ENCODE results near the gene FHIT.

FHIT gene

DNA sequence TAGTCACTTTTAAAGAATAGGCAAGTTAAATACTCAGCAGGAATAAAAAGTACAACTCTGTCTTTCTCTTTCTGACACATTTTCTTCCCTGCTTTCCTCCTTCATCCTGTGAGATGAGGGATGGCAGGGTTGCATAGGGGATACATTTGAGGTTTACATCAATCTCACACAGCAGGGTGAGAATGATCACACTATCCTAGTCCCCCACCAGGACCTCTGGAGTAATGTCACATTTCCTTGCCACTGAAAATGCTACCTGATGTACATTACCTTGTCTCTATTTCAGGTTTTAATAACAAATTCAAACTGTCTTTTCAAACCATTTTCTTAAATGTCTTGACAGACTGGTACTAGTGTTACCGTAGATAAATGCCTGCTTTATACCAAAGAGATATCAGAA, 816.9 kb downstream of the FHIT start:
- DNase-seq, result no peak

DNA sequence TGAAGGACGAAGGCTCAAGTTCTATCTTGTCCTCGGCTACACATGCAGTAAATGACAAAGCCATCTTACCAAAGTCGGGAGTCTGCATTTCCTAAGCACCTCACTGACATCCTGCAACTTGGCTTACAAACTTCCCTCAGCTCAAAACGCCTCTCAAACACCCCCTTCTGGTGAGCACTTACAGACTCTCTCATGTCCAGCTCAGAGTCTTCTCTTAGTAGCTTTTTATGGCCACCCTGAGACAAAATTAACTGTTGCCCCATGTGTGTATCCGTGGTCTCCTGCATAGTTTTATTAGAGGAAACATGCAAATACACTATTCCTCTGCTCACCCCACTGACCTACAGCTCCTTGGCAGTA, 819.7 kb downstream of the FHIT start:
- DNase-seq, result no peak

DNA sequence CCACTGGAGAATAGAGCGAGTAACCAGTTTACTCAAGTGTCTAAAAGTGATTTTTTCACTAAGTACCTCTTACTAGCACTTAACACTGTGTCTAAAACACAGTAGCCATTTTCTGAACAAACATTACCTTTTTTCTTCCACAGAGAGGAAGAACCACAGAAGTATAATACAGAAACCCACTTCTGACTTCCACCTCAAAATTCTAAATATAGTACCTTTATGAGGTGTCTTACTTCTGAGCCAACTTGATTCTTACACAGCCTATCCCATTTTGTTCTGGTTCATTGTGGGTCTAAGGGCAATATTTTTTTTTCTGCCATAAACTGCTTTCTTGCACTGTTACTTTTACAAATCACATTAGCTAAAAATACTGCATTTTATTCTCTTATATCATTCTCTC, 821.0 kb downstream of the FHIT start:
- DNase-seq, result no peak

DNA sequence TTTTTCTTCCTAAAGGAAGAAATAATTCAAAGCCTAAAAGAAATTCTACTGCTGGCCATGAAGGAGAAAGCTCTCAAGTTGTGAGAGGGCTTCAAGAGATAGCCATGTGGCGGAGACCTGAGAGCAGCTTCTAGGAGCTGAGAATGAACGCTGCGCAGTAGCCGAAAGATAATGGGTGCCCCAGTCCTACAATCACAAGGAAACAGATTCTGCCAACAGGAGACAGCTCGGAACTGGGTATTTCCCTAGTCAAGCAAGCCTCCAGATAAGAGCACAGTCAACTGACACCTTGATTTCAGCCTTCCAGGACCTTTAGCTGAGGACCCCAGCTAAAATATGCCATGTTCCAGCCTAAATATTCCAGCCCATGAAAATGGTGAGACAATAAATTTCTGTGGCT, 824.1 kb downstream of the FHIT start:
- no peak for DNase-seq

DNA sequence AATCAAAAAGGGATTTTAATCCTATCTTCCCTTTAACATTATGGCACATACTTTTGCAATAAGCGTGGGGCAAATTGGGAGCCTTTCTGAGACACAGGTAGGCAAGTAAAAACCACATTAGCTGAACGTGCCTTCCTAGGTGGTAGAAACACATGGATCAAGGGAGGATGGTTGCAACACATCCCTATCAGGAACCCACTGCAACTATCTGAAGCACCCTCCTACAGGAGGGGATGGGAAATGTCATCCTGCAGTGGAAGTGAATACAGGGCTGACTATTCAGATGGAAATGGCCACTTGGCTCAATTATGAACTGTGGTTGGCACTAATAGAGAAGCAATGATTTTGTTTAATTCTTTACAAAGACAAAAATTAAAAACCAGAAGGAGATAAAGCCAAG, 826.3 kb downstream of the FHIT start:
- DNase-seq, result no peak

DNA sequence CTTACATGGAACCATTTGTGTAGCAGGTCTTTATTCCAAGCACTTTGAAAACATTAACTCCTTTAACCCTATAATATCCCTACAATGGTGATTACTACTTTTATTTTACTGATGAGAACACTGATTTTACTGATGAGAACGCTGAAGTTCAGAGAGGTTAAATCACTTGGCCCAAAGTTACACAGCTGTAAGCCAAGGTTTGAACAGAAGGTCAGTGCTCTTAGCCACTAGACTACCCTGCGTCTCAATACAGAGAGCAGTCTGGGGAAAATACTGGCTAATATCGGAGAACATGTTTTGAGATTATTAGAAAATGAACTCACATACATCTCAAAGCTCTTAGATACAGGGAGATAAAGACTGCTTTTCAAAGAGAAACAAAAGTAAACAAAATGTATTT, 827.2 kb downstream of the FHIT start:
- DNase-seq, result no peak

DNA sequence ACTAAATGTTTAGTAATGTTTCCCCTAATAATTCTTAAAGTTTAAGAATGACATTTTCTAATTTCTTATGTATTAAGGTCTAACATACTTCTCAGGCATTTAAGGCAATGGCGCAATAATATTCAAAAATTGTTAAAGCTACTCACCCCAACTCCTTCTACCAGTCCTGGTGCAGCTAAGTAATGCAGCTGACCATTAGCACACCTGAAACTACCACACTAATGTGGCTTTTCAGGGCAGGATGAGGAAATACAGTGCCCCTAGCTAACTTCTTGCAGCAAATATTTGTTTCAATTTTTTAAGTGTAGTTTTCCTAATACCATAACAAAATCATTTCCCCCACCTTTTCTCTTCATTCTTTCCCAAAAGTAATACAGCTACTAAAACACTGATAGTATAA, 827.7 kb downstream of the FHIT start:
- no peak for DNase-seq

DNA sequence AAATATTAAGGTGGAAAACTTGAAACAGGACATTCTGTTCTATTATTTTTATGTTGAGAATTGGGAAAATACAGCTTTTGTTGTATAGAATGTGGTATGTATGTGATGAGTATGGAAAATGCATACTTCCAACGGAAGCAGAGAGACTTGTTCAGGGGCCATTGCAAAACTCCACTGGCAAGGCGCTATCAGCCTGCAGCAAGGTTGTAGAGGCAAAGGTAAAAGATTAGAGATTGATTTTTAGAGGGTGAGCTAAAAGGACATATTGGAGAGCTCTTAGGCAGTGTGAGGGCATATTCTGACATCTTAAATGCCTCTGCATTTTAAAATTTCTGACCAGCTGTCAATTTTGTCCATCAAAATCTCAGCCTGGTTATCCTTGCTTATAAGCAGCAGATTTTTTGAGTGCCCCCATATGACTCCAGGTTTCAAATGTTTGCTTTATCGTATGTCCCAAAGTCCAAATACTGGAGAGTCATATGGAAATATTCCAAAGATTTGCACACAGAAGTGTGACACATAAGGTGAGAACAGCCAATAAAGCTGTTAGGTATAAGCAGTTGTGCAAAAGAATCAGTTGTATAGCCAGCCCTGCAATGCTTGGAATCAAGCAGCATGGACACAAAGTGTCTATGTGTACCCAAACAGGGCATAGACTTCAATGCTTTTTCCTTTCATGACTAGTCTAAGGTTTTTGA, 829.4 kb downstream of the FHIT start:
- no peak for DNase-seq

DNA sequence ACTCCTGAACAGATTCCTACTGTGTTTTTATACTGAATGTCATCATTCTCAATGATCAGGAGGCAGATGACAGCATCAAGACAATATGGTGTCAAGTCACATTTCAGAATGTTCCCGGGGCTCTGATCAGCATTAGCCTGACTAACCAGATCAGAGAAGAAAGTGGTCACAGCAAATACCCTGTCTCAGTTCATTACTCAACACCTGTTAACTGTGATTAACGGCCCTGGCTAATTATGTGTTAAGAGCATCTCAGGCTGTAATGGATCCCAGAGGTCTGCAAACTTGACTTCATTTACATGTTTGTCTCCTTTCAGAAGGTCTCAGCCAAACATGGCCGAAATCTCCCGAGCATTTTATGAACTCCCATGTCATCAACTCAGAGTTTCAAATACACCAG, 833.7 kb downstream of the FHIT start:
- DNase-seq, result no peak

DNA sequence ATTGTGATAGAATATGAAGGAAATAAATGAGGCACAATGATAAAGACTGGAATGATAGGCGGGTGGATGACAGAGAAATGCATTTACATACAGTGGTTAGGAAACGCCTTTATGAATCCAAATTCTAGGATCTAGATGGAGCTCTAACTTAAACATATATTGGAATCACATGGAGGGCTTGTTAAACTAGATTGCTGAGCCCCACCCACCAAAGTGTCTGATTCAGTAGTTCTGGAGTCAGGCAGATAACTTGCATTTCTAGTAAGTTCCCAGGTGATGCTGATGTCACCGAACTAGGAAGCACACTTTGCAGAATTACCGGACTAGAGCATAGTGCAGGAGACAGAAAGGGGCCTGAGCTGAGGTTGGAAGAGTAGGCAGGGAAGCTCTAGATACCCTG, 837.2 kb downstream of the FHIT start:
- DNase-seq, result no peak

DNA sequence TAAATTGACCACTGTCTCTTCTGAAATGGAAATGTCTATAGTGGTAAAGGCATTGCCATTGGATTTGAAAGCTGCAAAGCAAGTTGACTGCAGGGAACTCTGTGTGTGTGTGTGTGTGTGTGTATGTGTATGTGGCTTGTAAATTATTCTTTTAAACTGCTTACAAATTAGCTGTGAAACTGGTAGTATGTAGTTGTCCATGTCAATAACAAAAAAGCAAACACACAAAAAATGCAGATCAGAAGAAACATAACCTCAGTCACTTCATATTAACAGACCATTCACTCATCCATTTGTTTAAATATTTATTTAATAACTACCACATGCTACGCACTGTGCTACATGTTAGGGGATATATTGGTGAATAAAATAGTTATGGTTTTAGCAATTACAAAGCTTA, 837.7 kb downstream of the FHIT start:
- DNase-seq, result no peak

DNA sequence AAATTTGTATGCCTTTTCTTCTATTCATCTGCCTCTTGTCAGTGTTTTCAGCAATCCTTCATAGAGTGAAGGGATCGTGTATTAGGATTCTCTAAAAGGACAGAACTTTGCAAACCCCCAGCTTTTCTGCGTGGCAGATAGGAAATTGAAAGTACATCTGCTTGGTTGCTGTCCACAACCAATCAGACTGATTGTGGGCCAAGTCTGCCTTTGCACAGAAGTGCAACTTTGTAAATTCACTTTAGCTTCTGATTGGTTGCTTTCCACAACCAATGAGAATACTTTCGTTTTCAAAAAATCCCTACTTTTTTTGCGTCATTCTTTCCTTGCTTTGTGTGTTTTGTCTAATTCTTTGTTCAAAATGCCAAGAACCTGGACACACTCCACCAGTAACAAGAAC, 847.4 kb downstream of the FHIT start:
- DNase-seq, result no peak

DNA sequence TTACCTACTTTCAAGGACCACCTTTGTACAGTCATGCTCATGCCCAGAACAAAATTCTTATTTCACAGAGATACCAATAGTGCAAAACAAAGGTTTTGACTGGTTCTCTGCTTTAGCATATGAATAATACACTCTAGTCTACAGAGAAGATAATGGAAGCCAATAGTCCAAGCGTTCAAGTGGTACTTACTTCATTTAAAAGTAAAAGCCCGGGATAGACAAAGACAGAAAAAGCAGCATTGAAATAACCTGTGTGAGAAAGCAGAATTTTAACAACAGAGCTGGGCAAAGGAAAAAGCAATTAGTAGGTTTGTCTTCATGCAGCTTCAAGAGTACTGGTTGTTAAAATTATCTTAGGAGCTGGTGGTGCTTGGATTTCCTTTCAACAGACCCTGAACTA, 848.3 kb downstream of the FHIT start:
- no peak for DNase-seq

DNA sequence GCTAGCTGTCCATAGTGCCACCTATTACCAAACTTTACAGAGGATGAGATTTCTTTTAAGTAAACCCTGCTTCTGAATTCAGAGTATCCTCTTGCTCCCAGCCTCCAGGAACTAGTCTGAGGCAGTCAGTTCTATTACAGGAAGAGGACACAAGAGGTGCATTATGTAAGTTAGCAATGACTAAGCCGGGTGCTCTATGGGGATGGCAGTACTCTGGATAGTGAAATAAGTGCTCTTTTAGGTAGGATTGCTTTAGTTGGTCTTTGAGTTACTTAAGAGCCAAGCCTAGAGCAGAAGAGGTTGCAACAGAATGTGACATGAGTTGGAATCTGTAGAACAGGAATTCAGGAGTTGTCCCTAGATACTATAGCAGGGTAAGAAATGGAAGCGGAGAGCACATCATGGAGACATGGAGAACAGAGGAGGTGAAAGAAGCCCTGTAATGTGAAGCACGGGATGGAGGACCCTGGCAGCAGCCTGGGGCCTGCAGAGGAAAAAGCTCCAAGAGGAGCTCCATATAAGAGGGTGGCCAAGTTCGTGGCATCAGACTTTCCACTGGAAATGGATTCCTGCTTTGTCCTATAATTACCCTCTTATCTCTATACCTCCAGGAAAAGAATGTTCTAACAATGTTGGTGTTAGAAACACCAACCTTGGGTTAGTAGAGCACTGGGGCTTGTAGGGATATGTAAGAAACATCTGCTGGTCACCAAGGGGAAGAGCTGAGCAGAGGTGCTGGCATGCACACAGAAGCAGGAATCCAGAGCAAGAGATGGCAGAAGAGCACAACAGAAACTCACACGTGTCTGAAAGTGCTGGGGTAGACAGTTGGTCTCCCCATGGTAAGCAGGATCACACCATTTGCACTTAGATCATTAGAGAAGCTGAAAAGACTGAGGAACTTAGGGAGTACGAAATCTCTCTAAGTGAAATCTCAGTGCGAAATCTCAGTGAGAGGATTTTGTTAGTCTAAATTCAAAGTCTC, 851.1 kb downstream of the FHIT start:
- DNase-seq, result no peak

DNA sequence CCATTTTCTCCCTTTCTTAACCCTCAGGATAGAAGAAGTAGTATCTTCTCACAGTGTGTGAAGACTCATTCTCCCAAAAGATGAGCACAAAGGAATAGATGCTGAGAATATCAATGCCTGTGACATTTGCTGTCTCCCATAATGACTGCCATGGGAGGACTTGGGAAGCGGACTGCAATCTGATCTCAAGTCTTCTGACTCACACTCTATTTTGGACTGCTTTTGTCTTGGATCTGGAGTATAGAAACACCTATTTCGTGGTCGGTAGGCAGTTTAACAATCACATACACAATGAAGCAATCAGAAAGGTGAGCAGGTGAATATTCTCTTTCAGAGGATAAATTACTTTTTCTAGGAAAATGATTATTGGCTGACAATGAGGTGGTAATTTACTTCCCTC, 852.0 kb downstream of the FHIT start:
- DNase-seq, result no peak

DNA sequence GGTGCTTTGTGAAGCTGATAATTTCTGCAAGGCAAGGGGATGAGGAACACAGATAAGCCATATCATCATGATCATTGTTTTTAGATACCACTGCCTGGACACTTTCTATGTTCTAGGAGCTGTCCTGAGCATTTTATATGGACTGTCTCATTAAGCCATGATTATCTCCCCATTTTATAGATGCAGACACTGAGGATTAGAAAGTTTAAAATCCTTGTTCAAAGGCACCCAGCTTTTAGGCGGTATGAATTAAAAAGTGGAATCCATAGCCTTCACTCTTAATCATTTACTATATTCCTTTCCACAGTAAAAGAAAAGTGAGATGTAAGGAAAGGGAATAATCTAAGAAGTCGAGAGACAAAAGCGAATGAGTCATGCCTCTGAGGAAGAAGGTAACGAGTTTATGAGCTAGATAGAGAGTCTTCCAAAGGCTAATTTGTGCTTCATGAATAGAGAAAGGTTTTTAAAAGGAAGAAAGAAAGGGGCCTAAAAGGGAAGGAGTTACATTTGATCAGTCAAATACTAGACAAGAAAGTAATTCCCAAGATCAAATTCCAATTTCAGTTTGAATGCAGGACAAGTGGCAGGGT, 856.0 kb downstream of the FHIT start:
- DNase-seq, result no peak

DNA sequence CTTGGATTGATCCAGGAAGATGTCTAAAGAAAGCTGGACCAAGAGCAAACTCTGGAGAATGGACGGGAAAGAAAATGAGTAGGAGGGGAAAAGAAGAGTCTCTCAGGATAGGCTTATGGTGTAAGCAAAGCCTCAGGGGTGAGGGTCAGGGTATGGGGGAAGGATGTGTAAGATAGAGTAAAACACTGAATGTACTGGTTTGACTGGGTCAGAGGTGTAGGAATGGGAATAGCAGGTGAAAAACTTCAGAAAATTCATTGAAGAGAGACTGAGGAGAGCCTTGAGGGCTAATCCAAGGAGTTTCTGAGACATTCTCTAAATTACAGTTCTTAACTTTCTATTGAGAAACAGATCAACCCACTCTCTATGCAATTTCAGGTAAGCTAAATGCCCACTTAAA, 857.3 kb downstream of the FHIT start:
- DNase-seq, result no peak

DNA sequence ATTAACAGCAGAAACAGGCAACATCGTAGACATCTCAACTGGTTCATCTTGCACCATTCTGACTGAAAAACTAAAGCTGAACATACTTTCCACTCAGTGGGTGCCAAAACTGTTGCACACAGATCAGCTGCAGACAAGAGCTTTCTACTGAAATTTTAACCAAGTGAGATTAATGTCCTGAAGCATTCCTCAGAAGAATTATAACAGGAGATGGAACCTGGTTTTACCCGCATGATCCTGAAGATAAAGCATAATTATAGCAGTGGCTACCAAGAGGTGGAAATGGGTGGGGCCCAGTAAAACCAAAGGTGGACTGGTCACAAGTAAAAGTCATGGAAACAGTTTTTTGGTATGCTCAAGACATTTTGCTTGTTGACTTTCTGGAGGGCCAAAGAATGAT, 858.8 kb downstream of the FHIT start:
- DNase-seq, result no peak

DNA sequence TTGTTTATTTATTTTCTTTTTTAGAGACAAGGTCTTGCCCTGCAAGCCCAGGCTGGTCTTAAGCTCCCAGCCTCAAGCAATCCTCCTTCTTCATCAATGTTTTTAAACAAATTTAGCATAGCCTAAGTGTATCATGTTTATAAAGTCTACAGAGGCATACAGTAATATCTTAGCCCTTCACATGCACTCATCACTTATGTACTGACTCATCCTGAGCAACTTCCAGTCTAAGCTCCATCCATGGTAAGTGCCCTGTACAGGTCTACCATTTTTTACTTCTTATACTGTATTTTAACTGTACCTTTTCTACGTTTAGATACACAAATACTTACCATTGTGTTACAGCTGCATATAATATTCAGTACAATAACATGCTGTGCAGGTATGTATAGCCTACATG, 860.0 kb downstream of the FHIT start:
- DNase-seq, result no peak

DNA sequence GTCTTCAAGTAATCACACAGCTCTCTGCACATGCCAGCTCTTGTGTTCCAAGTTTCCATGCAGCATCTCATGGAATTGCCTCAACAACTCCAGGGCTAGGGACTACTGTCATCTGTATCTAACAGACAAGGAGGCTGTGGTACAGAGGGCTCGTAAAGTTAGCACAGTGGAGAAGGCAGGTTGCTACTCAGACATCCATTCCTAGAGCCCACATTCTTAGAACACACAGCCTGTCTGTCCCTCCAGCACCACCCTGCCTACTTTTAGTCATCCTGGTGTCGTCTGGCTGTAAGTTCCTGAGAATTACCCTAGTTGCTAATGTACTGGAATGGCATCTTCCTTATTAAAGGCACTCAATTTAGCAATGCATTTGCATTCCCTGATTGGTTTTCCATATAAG, 862.5 kb downstream of the FHIT start:
- DNase-seq, result no peak

DNA sequence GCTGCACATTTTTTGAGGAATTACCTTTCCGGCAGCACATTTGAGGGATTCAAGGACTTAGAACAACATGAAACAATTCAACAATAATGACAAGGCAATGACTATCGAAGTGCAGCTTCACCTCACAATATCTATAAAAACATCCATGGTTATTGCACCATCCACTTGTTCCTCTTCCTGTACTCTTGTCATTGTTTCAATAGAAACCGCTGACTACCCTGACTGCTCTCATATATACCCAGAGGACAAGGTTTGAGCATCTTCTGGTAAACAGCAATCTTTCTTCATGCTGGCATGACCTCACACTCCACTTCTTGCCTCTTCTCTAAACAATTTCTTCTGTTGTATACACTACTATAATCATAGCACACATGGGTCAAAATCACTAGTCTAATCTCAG, 864.9 kb downstream of the FHIT start:
- DNase-seq, result no peak

DNA sequence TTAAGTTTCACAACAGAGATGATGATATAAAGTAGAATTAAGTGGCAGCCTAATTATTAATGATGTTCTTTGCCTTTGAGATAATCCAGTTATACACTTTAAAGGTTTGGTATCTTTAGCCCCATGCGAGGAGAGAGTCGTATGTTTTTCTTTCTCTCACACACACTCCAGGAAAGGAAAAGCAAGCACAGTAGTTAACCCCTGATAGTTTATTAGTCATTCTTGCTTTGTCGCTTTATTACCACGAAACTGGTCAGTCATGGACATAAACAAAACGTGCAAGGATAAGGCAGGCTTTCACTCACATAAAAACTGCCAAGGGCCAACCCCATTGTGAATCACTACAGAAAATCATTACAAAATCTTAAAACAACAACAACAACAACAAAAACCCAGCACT, 866.9 kb downstream of the FHIT start:
- DNase-seq, result no peak

DNA sequence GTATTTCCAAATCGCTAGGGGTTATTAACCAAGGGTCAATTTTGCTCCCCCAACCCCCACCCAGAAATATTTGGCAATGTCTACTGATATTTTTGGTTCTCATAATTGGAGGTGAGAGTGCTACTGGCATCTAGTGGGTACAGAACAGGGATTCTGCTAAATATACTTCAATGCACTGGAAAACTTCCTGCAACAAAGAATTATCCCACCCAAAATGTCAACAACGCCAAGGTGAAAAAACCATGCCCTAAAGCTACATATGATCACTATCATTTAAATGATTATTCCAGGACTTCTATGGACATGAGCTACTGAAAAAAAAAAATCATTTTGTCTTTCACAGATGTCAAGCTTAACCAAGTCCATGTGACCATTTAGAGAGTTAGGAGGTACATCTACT, 867.9 kb downstream of the FHIT start:
- DNase-seq, result no peak

DNA sequence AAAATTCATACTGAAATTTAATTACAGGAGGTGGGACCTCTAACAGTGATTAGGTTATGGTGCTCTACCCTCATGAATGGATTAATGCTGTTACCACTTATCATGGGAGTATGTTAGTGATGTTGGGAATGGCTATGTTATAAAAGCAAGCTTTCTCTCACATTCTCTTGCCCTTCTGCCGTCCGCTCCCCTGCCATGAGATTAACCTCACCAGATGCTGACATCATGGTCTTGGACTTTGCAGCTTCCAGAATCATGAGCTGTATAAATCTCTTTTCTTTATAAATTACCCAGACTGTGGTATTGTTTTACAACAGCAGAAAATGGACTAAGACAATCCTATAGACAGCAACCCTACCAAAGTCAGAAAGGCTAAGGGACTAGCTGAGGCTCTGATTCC, 884.8 kb downstream of the FHIT start:
- no peak for DNase-seq
